HEK293T (cell line): ENCODE data around the gene YTHDF1.

Source experiments
- ARNT ChIP-seq: fragments of 450-650 bp; IDR thresholded peaks from 2 replicates; pipeline ENCODE4 v1.6.1; 2017; ENCODE audit warnings: mild to moderate bottlenecking
- BHLHE40 ChIP-seq: fragments of 450-650 bp; IDR thresholded peaks from 2 replicates; pipeline ENCODE4 v1.6.1; 2016; ENCODE audit warnings: mild to moderate bottlenecking, moderate library complexity, borderline replicate concordance
- FOXK2 ChIP-seq: fragments of 450-650 bp; IDR thresholded peaks from 2 replicates; pipeline ENCODE4 v1.6.1; 2016; ENCODE audit warnings: mild to moderate bottlenecking
- FOXM1 ChIP-seq: fragments of 450-650 bp; IDR thresholded peaks from 2 replicates; pipeline ENCODE4 v1.6.1; 2017; ENCODE audit warnings: mild to moderate bottlenecking, borderline replicate concordance
- LEF1 ChIP-seq: fragments of 450-650 bp; IDR thresholded peaks from 2 replicates; pipeline ENCODE4 v1.6.1; 2017; ENCODE audit warnings: mild to moderate bottlenecking, borderline replicate concordance
- SUZ12 ChIP-seq: fragments of 450-650 bp; IDR thresholded peaks from 2 replicates; pipeline ENCODE4 v1.6.1; 2016; ENCODE audit warnings: mild to moderate bottlenecking

- TF ChIP-seq BHLHE40 (no peak), FOXK2 (no peak), SUZ12 (no peak), FOXM1 (no peak), LEF1 (no peak), ARNT (no peak)
These were observed 48.7 kb downstream of the YTHDF1 start for GRCh38 chr20:63167026-63167917.
